Neural progenitor cell (in vitro differentiated cells): ENCODE measurements around the gene ASMT.

Experiments used
- EZH2 ChIP-seq: fragments of 200-600 bp; sonication (generic); IDR thresholded peaks from 2 replicates; pipeline ENCODE4 v1.6.1; 2017; ENCODE audit warnings: antibody characterized with exemption, mild to moderate bottlenecking, moderate library complexity
- EZH2phosphoT487 ChIP-seq: fragments of 200-600 bp; sonication (generic); IDR thresholded peaks from 2 replicates; pipeline ENCODE4 v1.6.1; 2017; ENCODE audit warnings: antibody characterized with exemption
- TF ChIP-seq, protein P1 (sequence below): fragments of 200-600 bp; sonication (generic); IDR thresholded peaks from 2 replicates; pipeline ENCODE4 v1.5.1; 2017; ENCODE audit warnings: antibody characterized with exemption, mild to moderate bottlenecking

DNA sequence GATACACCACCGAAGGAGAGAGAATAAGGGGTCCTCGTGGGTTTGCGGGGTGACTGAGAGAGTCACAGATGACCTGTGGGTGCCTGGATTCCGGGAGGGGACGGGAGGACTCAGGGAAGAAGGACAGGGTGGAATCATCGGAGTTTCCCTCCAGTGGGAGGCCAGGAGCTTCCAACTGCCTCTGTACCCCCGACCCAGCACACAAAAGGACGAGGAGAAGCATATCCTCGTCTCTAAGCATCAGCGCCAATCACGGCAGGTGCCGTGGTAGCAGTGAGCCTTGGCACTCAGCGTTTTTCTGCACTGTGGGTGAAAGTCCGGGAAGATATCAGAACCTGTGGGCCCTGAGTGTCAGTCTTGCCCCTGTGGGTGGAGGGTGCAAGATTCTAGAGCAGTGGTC lies 62.0 kb downstream of the ASMT start:
- TF ChIP-seq, protein P1, sequence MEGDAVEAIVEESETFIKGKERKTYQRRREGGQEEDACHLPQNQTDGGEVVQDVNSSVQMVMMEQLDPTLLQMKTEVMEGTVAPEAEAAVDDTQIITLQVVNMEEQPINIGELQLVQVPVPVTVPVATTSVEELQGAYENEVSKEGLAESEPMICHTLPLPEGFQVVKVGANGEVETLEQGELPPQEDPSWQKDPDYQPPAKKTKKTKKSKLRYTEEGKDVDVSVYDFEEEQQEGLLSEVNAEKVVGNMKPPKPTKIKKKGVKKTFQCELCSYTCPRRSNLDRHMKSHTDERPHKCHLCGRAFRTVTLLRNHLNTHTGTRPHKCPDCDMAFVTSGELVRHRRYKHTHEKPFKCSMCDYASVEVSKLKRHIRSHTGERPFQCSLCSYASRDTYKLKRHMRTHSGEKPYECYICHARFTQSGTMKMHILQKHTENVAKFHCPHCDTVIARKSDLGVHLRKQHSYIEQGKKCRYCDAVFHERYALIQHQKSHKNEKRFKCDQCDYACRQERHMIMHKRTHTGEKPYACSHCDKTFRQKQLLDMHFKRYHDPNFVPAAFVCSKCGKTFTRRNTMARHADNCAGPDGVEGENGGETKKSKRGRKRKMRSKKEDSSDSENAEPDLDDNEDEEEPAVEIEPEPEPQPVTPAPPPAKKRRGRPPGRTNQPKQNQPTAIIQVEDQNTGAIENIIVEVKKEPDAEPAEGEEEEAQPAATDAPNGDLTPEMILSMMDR, result no peak
- TF ChIP-seq EZH2 (no peak), EZH2phosphoT487 (no peak)
